Keratinocyte (primary cell): ENCODE data around the gene SLC5A3. TPM values are rescaled to one million over a fixed set of nuclear protein-coding genes. Genes with fewer than 3 reads are reported as not detected.

Experiments
- DNase-seq: peaks from one replicate; pipeline ENCODE4 v3.0.0-alpha.2; 2011; ENCODE audit warnings: low read depth, missing footprints, low spot score
- FAIRE-seq: peaks from 2 replicates; lab custom pipeline; 2011; peaks lifted over from hg19 to GRCh38; lab: Jason Lieb, UNC
- H2AFZ ChIP-seq: 2 replicates; pipeline ENCODE4 v1.6.0; 2012; ENCODE audit warnings: low read length, control low read depth, inconsistent platforms; ENCODE audit not compliant: control insufficient read depth
- H3K27ac ChIP-seq: 2 replicates; pipeline ENCODE4 v1.5.1; 2011; ENCODE audit warnings: low read length; ENCODE audit not compliant: control insufficient read depth, insufficient read depth
- H3K27me3 ChIP-seq: 3 replicates; pipeline ENCODE4 v1.6.0; 2011; ENCODE audit warnings: low read length; ENCODE audit not compliant: control insufficient read depth, insufficient read depth; ENCODE audit errors: extremely low read depth
- H3K36me3 ChIP-seq, 2 experiments: 2 replicates in 1 of 2; 3 replicates in 1 of 2; pipeline ENCODE4 v1.5.1; 2011; ENCODE audit warnings: low read length in 2 of 2, mild to moderate bottlenecking in 1 of 2; ENCODE audit not compliant: control insufficient read depth in 2 of 2, insufficient read depth in 2 of 2; ENCODE audit errors: extremely low read depth in 1 of 2
- H3K4me1 ChIP-seq: 3 replicates; pipeline ENCODE4 v1.5.1; 2011; ENCODE audit warnings: low read length; ENCODE audit not compliant: control insufficient read depth, insufficient read depth; ENCODE audit errors: extremely low read depth
- H3K4me2 ChIP-seq: 3 replicates; pipeline ENCODE4 v1.6.0; 2011; ENCODE audit warnings: low read depth, low read length; ENCODE audit not compliant: control insufficient read depth, insufficient read depth; ENCODE audit errors: extremely low read depth
- H3K4me3 ChIP-seq, 3 experiments: fragments of 200-600 bp in 1 of 3; sonication (generic) in 1 of 3; 2 replicates in 2 of 3; 3 replicates in 1 of 3; pipeline ENCODE4 v1.5.1; 2011 to 2016; ENCODE audit warnings: low read length in 3 of 3, mild to moderate bottlenecking in 3 of 3, control low read depth in 2 of 3, inconsistent platforms in 1 of 3, low read depth in 1 of 3, mixed read lengths in 1 of 3, mixed run types in 1 of 3, moderate library complexity in 1 of 3; ENCODE audit not compliant: control insufficient read depth in 2 of 3, insufficient read depth in 2 of 3; ENCODE audit errors: extremely low read depth in 1 of 3
- H3K79me2 ChIP-seq: 2 replicates; pipeline ENCODE4 v1.6.0; 2012; ENCODE audit warnings: low read length; ENCODE audit not compliant: control insufficient read depth, insufficient read depth
- H3K9ac ChIP-seq: 3 replicates; pipeline ENCODE4 v1.6.0; 2011; ENCODE audit warnings: low read length; ENCODE audit not compliant: control insufficient read depth, insufficient read depth; ENCODE audit errors: extremely low read depth
- H3K9me1 ChIP-seq: 3 replicates; pipeline ENCODE4 v1.6.0; 2011; ENCODE audit warnings: low read length; ENCODE audit not compliant: control insufficient read depth, insufficient read depth; ENCODE audit errors: extremely low read depth
- H3K9me3 ChIP-seq: 2 replicates; pipeline ENCODE4 v1.5.1; 2012; ENCODE audit warnings: low read depth, low read length; ENCODE audit not compliant: control insufficient read depth
- H4K20me1 ChIP-seq: 3 replicates; pipeline ENCODE4 v1.6.0; 2011; ENCODE audit warnings: low read length; ENCODE audit not compliant: control insufficient read depth, insufficient read depth; ENCODE audit errors: extremely low read depth
- CTCF ChIP-seq, 3 experiments: IDR thresholded peaks in 1 of 3; conservative IDR thresholded peaks in 1 of 3; optimal IDR thresholded peaks in 1 of 3; 2 replicates in 2 of 3; 3 replicates in 1 of 3; pipeline versions ENCODE3 to v1.5.1; 2011; ENCODE audit warnings: low read length in 3 of 3, mild to moderate bottlenecking in 3 of 3, moderate library complexity in 2 of 3, control low read depth in 1 of 3, inconsistent platforms in 1 of 3; ENCODE audit not compliant: insufficient read depth in 2 of 3; ENCODE audit errors: extremely low read depth in 1 of 3
- EZH2 ChIP-seq: IDR thresholded peaks from one replicate; pipeline ENCODE4 v1.6.1; 2012; ENCODE audit warnings: inconsistent platforms, mild to moderate bottlenecking, low read length, moderate library complexity
- dilution Hi-C: fragments of 300-500 bp; cut with MboI; formaldehyde crosslinking; loops from one replicate; pipeline ENCODE4 v1.7.0; 2020; ENCODE audit warnings: low sequenced_read_pairs; ENCODE audit not compliant: extremely low pct_ligation_motif_present
- polyA plus RNA-seq, 5 experiments: library from polyadenylated mRNA; depleted of rRNA in 3 of 5; stranded (reverse) in 3 of 5; stranded (forward) in 1 of 5; unstranded in 1 of 5; fragments of >200 nt; gene quantifications; 1 replicate in 1 of 5; 2 replicates in 3 of 5; 3 replicates in 1 of 5; pipeline versions ENCODE4 v1.2.1 to v1.2.3, GENCODE V29; 2011 to 2012; ENCODE audit warnings: missing spikeins in 2 of 5, low read depth in 1 of 5, low replicate concordance in 1 of 5

Gene SLC5A3
- polyA plus RNA-seq, 1 donor (not counting 4 experiments of a cell fraction or from before 2014, with no cell fraction given), result 5.9 TPM

DNA sequence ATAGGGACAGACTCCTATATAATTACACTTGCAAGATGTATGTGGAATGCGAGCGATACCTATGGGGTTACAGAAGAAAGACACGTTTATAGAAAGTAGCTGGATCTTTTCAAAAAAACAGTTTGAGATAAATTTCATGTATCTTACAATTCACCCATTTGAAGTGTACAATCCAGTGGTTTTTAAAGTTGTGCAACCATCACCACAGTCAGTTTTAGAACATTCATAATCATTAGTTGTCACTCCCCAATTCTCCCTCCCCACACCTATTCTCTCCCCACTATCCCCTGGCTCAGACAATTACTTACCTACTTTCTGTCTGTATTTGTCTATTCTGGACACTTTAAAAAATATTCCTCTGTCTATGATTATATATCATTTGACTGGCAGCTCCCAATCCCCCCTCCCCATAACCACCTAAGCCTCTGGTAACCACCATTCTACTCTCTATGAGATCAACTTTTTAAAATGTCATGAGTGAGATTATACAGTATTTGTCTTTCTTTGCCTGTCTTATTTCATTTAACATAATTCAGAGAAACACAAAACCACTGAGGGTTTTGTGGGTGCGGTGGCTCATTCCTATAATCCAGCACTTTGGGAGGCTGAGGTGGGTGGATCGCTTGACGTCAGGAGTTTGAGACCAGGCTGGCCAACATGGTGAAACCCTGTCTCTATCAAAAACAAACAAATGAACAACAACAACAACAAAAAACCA is 39.1 kb downstream of the SLC5A3 start:
- DNase-seq (no peak), FAIRE-seq (no peak)
- H3K27ac ChIP-seq, result no peak overlapping the region
- H2AFZ ChIP-seq, result no peak overlapping the region
- H3K4me1 ChIP-seq, result no peaks in the 10 kb centered on the region
- dilution Hi-C loops, result no loop called here
- no peak for TF ChIP-seq CTCF (optimal IDR thresholded peaks at IDR 0.05 in 1 of 3, IDR thresholded peaks at IDR 0.05 in 1 of 3, conservative IDR thresholded peaks at IDR 0.05 in 1 of 3; ENCODE audit: extremely low read depth in 1 of 3, insufficient read depth in 2 of 3, low read length in 3 of 3)
- no peak for TF ChIP-seq EZH2
- no peak overlapping the region for H3K4me3 ChIP-seq
- H3K36me3 ChIP-seq, result peaks cover 0 to 3% of the 10 kb centered on the region in 2 experiments
- no peak overlapping the region for H3K4me2 ChIP-seq
- H3K9me3 ChIP-seq, result no peaks in the 10 kb centered on the region
- H3K9ac ChIP-seq, result no peak overlapping the region
- no peaks in the 10 kb centered on the region for H3K9me1 ChIP-seq
- H3K27me3 ChIP-seq, result no peaks in the 10 kb centered on the region
- H4K20me1 ChIP-seq, result no peaks in the 10 kb centered on the region
- H3K79me2 ChIP-seq, result no peaks in the 10 kb centered on the region

DNA sequence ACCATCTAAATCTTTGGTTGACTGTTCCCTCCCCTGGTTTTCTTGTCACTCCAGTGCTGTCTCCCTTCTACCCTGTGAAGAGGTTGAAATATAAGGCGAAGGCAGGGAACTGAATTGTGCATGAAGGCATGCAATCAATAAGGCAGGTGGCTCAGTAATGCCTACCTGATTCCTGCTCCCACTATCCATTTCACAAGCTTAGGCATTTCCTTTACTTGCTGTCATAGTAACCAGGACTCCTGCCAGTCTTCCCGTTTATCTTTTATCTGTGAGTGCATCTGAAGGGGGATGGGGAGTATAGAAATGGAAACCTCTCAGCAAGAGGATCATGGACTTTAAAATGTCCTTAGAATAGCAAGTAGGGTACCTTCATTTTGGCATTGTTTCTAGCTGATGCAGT is 40.5 kb downstream of the SLC5A3 start:
- H4K20me1 ChIP-seq, result no peaks in the 10 kb centered on the region

More for the DNA sequence above, 40.5 kb downstream of the SLC5A3 start:
- H3K79me2 ChIP-seq, result no peaks in the 10 kb centered on the region
- no peaks in the 10 kb centered on the region for H3K9me1 ChIP-seq
- DNase-seq (no peak), FAIRE-seq (no peak)
- dilution Hi-C loops, result no loop called here
- no peak overlapping the region for H3K27ac ChIP-seq
- H2AFZ ChIP-seq, result no peak overlapping the region
- no peak overlapping the region for H3K4me2 ChIP-seq
- no peaks in the 10 kb centered on the region for H3K4me1 ChIP-seq
- TF ChIP-seq EZH2 (no peak), CTCF (optimal IDR thresholded peaks at IDR 0.05 in 1 of 3, IDR thresholded peaks at IDR 0.05 in 1 of 3, conservative IDR thresholded peaks at IDR 0.05 in 1 of 3; ENCODE audit: extremely low read depth in 1 of 3, insufficient read depth in 2 of 3, low read length in 3 of 3) (no peak)
- no peaks in the 10 kb centered on the region for H3K9me3 ChIP-seq
- H3K27me3 ChIP-seq, result no peaks in the 10 kb centered on the region
- no peak overlapping the region for H3K4me3 ChIP-seq
- H3K9ac ChIP-seq, result no peak overlapping the region
- H3K36me3 ChIP-seq, result no peaks in the 10 kb centered on the region
